Upper lobe of right lung (tissue), 1 donor: ENCODE results near the gene NSMCE4A. TPM values are rescaled to one million over a fixed set of nuclear protein-coding genes. Genes with fewer than 3 reads are reported as not detected.

Experiments used
- ATAC-seq: fragments of 200-7000 bp; cut with Tn5 transposase; one replicate; pipeline ENCODE4 v1.9.1; 2020; ENCODE audit warnings: mild to moderate bottlenecking, moderate library complexity
- DNase-seq: peaks from one replicate; pipeline ENCODE4 v3.0.0-alpha.2; 2020
- H3K27ac ChIP-seq: fragments of 200-600 bp; one replicate; pipeline ENCODE4 v1.8.0; 2022
- H3K27me3 ChIP-seq: fragments of 200-600 bp; one replicate; pipeline ENCODE4 v1.8.0; 2022; ENCODE audit warnings: mild to moderate bottlenecking
- H3K36me3 ChIP-seq: fragments of 200-600 bp; one replicate; pipeline ENCODE4 v1.8.0; 2022
- H3K4me1 ChIP-seq: fragments of 200-600 bp; one replicate; pipeline ENCODE4 v1.8.0; 2022
- H3K4me3 ChIP-seq: fragments of 200-600 bp; one replicate; pipeline ENCODE4 v1.8.0; 2022; ENCODE audit warnings: mild to moderate bottlenecking
- H3K9me3 ChIP-seq: fragments of 200-600 bp; one replicate; pipeline ENCODE4 v1.8.0; 2022
- CTCF ChIP-seq: fragments of 200-600 bp; IDR thresholded peaks from one replicate; pipeline ENCODE4 v1.8.0; 2022; ENCODE audit warnings: antibody characterized with exemption
- intact Hi-C: fragments of 100-400 bp; cut with DNase I; formaldehyde crosslinking; loops from one replicate; pipeline ENCODE4 v1.11.0; 2022
- total RNA-seq: library from RNA; stranded (reverse); fragmentation: NEBNext Ultra II Directional; extraction: Animal tissue kit (Norgen Biotek cat#: 25700); gene quantifications from one replicate; pipeline ENCODE4 v1.2.1, GENCODE V29; 2021
- donor health status: DM: no; HTN: yes; CAD: no; lungs with severe emphysema.

Gene NSMCE4A
- total RNA-seq, 1 donor from 2014 or later: 38.4 TPM

GRCh38 chr10:121965996-121966395 lies 9.0 kb downstream of the NSMCE4A start:
- H3K36me3 ChIP-seq: peaks cover 77% of the 10 kb centered on the region
- no peak overlapping the region for H3K4me3 ChIP-seq
- DNase-seq (no peak), ATAC-seq (no peak)
- H3K27ac ChIP-seq: no peak overlapping the region
- intact Hi-C loops: no loop called here
- no peak for TF ChIP-seq CTCF
- H3K9me3 ChIP-seq: no peaks in the 10 kb centered on the region
- H3K27me3 ChIP-seq: no peaks in the 10 kb centered on the region
- H3K4me1 ChIP-seq: no peaks in the 10 kb centered on the region

- H3K27ac ChIP-seq: no peak overlapping the region
- ATAC-seq: no peak
- TF ChIP-seq CTCF: no peak
- DNase-seq: no peak
- H3K27me3 ChIP-seq: no peaks in the 10 kb centered on the region
- H3K36me3 ChIP-seq: peaks cover 77% of the 10 kb centered on the region
- no peak overlapping the region for H3K4me3 ChIP-seq
- intact Hi-C loops: no loop called here
- H3K4me1 ChIP-seq: no peaks in the 10 kb centered on the region
- H3K9me3 ChIP-seq: no peaks in the 10 kb centered on the region
Measured at GRCh38 chr10:121961456-121961855, 13.6 kb downstream of the NSMCE4A start.

- intact Hi-C loops: no loop called here
- Histone ChIP-seq H3K27ac (no peak overlapping the region), H3K9me3 (no peaks in the 10 kb centered on the region), H3K4me3 (no peak overlapping the region), H3K27me3 (no peaks in the 10 kb centered on the region), H3K36me3 (peaks cover 69% of the 10 kb centered on the region), H3K4me1 (no peaks in the 10 kb centered on the region)
- no peak for ATAC-seq
- DNase-seq: no peak
- TF ChIP-seq CTCF: no peak
Measured at GRCh38 chr10:121959671-121960070, 15.3 kb downstream of the NSMCE4A start.

GRCh38 chr10:121956111-121957061 lies 18.6 kb downstream of the NSMCE4A start:
- no peaks in the 10 kb centered on the region for H3K9me3 ChIP-seq
- H3K4me3 ChIP-seq: no peak overlapping the region
- DNase-seq (no peak), ATAC-seq (no peak)
- no peak overlapping the region for H3K27ac ChIP-seq
- H3K4me1 ChIP-seq: no peaks in the 10 kb centered on the region
- no peaks in the 10 kb centered on the region for H3K27me3 ChIP-seq
- intact Hi-C loops: no loop called here
- H3K36me3 ChIP-seq: peaks cover 57% of the 10 kb centered on the region
- no peak for TF ChIP-seq CTCF

GRCh38 chr10:121952226-121952625 lies 22.8 kb downstream of the NSMCE4A start:
- H3K36me3 ChIP-seq: peaks cover 16% of the 10 kb centered on the region
- H3K9me3 ChIP-seq: no peaks in the 10 kb centered on the region
- DNase-seq: no peak
- intact Hi-C loops: no loop called here
- H3K27me3 ChIP-seq: no peaks in the 10 kb centered on the region
- H3K4me1 ChIP-seq: no peaks in the 10 kb centered on the region
- no peak overlapping the region for H3K4me3 ChIP-seq
- ATAC-seq: no peak
- no peak overlapping the region for H3K27ac ChIP-seq
- TF ChIP-seq CTCF: no peak
